GM12878 (cell line): ENCODE measurements around the gene PRDM16. TPM values are rescaled to one million over a fixed set of nuclear protein-coding genes. Genes with fewer than 3 reads are reported as not detected.

ENCODE experiments used
- ATAC-seq: fragments of 200-7000 bp; cut with Tn5 transposase; 3 replicates; pipeline ENCODE4 v1.9.1; 2020; ENCODE audit warnings: mild to moderate bottlenecking, moderate library complexity
- BruUV-seq: library from RNA; stranded (reverse); fragments of 400-500 nt; replicated peaks from 2 replicates; lab custom pipeline; 2021; lab: Mats Ljungman, UMichigan
- CTCF ChIA-PET: fragments of 300-600 bp; sonication (Branson Sonifier 250); formaldehyde crosslinking; extraction: SDS; loops from one replicate; lab custom pipeline; 2021; ENCODE audit warnings: inconsistent platforms; lab: Yijun Ruan, JAX
- POLR2A ChIA-PET: fragments of 350-600 bp; formaldehyde crosslinking; extraction: SDS; loops from one replicate; lab custom pipeline; 2021; ENCODE audit warnings: inconsistent platforms; lab: Charles Lee
- RAD21 ChIA-PET: fragments of 300-600 bp; sonication (Branson Sonifier 250); formaldehyde crosslinking; loops from one replicate; lab custom pipeline; 2023; ENCODE audit warnings: antibody characterized with exemption; ENCODE audit not compliant: unreplicated experiment; lab: Charles Lee
- SMC1A ChIA-PET: fragments of 300-600 bp; sonication (Branson Sonifier 250); formaldehyde crosslinking; loops from one replicate; lab custom pipeline; 2023; ENCODE audit not compliant: unreplicated experiment, uncharacterized antibody; lab: Charles Lee
- DNase-seq: peaks from one replicate; pipeline ENCODE4 v3.0.0-alpha.2; 2011; ENCODE audit warnings: low read depth, low spot score
- FAIRE-seq: peaks from 3 replicates; lab custom pipeline; 2011; peaks lifted over from hg19 to GRCh38; lab: Jason Lieb, UNC
- H2AFZ ChIP-seq: 2 replicates; pipeline ENCODE4 v1.6.0; 2011; ENCODE audit warnings: low read depth, low read length, control low read depth; ENCODE audit not compliant: control insufficient read depth
- H3K27ac ChIP-seq: 2 replicates; pipeline ENCODE4 v1.5.1; 2011; ENCODE audit warnings: control low read depth; ENCODE audit not compliant: control insufficient read depth, insufficient read depth
- H3K27me3 ChIP-seq, 2 experiments: replicated peaks in 1 of 2; 2 replicates each; pipeline versions ENCODE4 v1.6.0 to v1.6.1; 2011; ENCODE audit warnings: low read length in 1 of 2; ENCODE audit not compliant: control insufficient read depth in 2 of 2, insufficient read depth in 2 of 2
- H3K36me3 ChIP-seq, 2 experiments: 2 replicates each; pipeline ENCODE4 v1.5.1; 2011; ENCODE audit warnings: low read length in 1 of 2; ENCODE audit not compliant: control insufficient read depth in 2 of 2, insufficient read depth in 2 of 2
- H3K4me1 ChIP-seq: 2 replicates; pipeline ENCODE4 v1.6.1; 2011; ENCODE audit warnings: mild to moderate bottlenecking, low read length, moderate library complexity, mixed read lengths; ENCODE audit not compliant: control insufficient read depth, insufficient read depth
- H3K4me2 ChIP-seq: 2 replicates; pipeline ENCODE4 v1.6.0; 2011; ENCODE audit warnings: control low read depth; ENCODE audit not compliant: control insufficient read depth, insufficient read depth
- H3K4me3 ChIP-seq: fragments of 200-600 bp; sonication (generic); 2 replicates; pipeline ENCODE4 v1.5.1; 2016
- H3K79me2 ChIP-seq: 2 replicates; pipeline ENCODE4 v1.6.0; 2011; ENCODE audit warnings: low read length; ENCODE audit not compliant: control insufficient read depth, insufficient read depth
- H3K9ac ChIP-seq: 2 replicates; pipeline ENCODE4 v1.8.0; 2011; ENCODE audit warnings: low read length, control low read depth, mixed read lengths; ENCODE audit not compliant: control insufficient read depth, insufficient read depth
- H3K9me3 ChIP-seq: replicated peaks from 3 replicates; pipeline ENCODE4 v1.5.1; 2011; ENCODE audit warnings: mild to moderate bottlenecking, low read length; ENCODE audit not compliant: control insufficient read depth, insufficient read depth
- H4K20me1 ChIP-seq: 2 replicates; pipeline ENCODE4 v1.6.0; 2011; ENCODE audit not compliant: control insufficient read depth, insufficient read depth
- ATF3 ChIP-seq: IDR thresholded peaks from 2 replicates; pipeline ENCODE4 v1.6.1; 2011; ENCODE audit warnings: low read depth, mild to moderate bottlenecking, low read length, moderate library complexity, borderline replicate concordance; ENCODE audit errors: extremely low read depth
- IKZF1 ChIP-seq: fragments of 450-650 bp; conservative IDR thresholded peaks from 2 replicates; pipeline ENCODE4 v1.6.1; 2017; ENCODE audit warnings: antibody characterized with exemption, mild to moderate bottlenecking
- IKZF2 ChIP-seq, 2 experiments: fragments of 450-650 bp; IDR thresholded peaks; 2 replicates each; pipeline ENCODE4 v1.6.1; 2017; ENCODE audit warnings: mild to moderate bottlenecking in 2 of 2, moderate library complexity in 2 of 2
- KLF5 ChIP-seq: fragments of 450-650 bp; IDR thresholded peaks from 2 replicates; pipeline ENCODE4 v1.6.1; 2014; ENCODE audit warnings: mild to moderate bottlenecking; ENCODE audit not compliant: partially characterized antibody
- MLLT1 ChIP-seq: fragments of 450-650 bp; IDR thresholded peaks from 2 replicates; pipeline ENCODE4 v1.6.1; 2016; ENCODE audit warnings: mild to moderate bottlenecking
- NKRF ChIP-seq: fragments of 450-650 bp; conservative IDR thresholded peaks from 2 replicates; pipeline ENCODE4 v1.6.1; 2017; ENCODE audit warnings: mild to moderate bottlenecking, moderate library complexity
- PRDM15 ChIP-seq: fragments of 450-650 bp; formaldehyde crosslinking; IDR thresholded peaks from 2 replicates; pipeline ENCODE4 v1.4.0; 2020; ENCODE audit warnings: mild to moderate bottlenecking, moderate library complexity
- RAD51 ChIP-seq: fragments of 450-650 bp; IDR thresholded peaks from 2 replicates; pipeline ENCODE4 v1.6.1; 2016; ENCODE audit warnings: moderate library complexity, mild to moderate bottlenecking, inconsistent platforms
- SUPT20H ChIP-seq: IDR thresholded peaks from 2 replicates; pipeline ENCODE4 v1.6.1; 2011; ENCODE audit warnings: low read depth, mild to moderate bottlenecking, low read length, moderate library complexity, borderline replicate concordance; ENCODE audit not compliant: control insufficient read depth
- TCF12 ChIP-seq: IDR thresholded peaks from 2 replicates; pipeline ENCODE4 v1.6.1; 2011; ENCODE audit warnings: low read depth, mild to moderate bottlenecking, low read length
- ZNF24 ChIP-seq: fragments of 450-650 bp; IDR thresholded peaks from 2 replicates; pipeline ENCODE4 v1.6.1; 2017; ENCODE audit warnings: antibody characterized with exemption, mild to moderate bottlenecking
- WGBS: methylation state at CpG from one replicate; pipeline ENCODE4 v1.1.6; 2016; ENCODE audit warnings: low lambda C conversion rate; ENCODE audit not compliant: insufficient replicate concordance, insufficient coverage; ENCODE audit errors: missing lambda C conversion rate; 5-methylcytosine and 5-hydroxymethylcytosine counted together
- in situ Hi-C: fragments of 300-500 bp; cut with MboI; formaldehyde crosslinking; loops from 9 replicates; pipeline ENCODE4 v1.14.3; 2018; ENCODE audit warnings: mixed read lengths
- intact Hi-C: fragments of 100-400 bp; cut with micrococcal nuclease; formaldehyde crosslinking; loops from one replicate; pipeline ENCODE4 v1.14.2; 2022; ENCODE audit not compliant: unreplicated experiment
- polyA plus RNA-seq, 11 experiments: library from polyadenylated mRNA; depleted of rRNA in 4 of 11; unstranded in 6 of 11; stranded (reverse) in 5 of 11; fragments of >200 nt; fragmentation: Nextera tagmentation in 4 of 11; fragmentation: Illumina TruSeq in 1 of 11; extraction: Ambion mirVana in 4 of 11; extraction: Trizol in 1 of 11; gene quantifications; 1 replicate in 1 of 11; 2 replicates in 10 of 11; pipeline versions ENCODE4 v1.2.1 to v1.2.3, GENCODE V29; 2011 to 2016; ENCODE audit warnings: inconsistent platforms in 2 of 11, missing spikeins in 2 of 11, low read depth in 1 of 11
- total RNA-seq, 4 experiments: library from RNA; depleted of rRNA in 3 of 4; stranded (reverse); fragments of >200 nt in 3 of 4; fragmentation: Illumina TruSeq in 1 of 4; extraction: Trizol in 1 of 4; gene quantifications; 2 replicates each; pipeline versions ENCODE4 v1.2.1 to v1.2.3, GENCODE V29; 2013 to 2021
- TF ChIP-seq, protein P1 (sequence below): IDR thresholded peaks from 2 replicates; pipeline ENCODE4 v1.6.1; 2011; ENCODE audit warnings: borderline replicate concordance, low read depth, mild to moderate bottlenecking, moderate library complexity, low read length; ENCODE audit not compliant: insufficient read depth, poor library complexity, severe bottlenecking

Gene PRDM16
- total and polyA plus RNA-seq, 10 of the 15 experiments (the other 5 are each of a cell fraction or from before 2014, with no cell fraction given), result 0.03 TPM; not detected in 9

DNA sequence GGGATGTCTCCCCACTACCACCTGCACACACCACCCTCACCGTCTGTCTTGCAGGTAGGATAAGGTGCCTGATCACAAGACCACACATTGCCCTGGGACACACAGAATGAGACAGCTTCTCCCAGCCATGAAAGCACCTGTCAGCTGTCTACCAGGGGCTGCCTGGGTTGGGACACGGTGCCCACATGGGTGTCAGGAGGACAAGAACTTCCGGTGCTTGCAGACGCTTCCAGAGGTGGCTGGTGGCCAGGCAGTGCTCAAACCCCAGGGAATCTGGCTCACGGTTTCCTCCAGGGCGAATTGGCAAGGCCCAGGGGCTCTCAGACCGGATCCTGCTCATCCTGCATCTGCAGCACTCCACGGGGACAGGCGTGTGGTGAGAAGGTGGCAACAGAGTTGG, 202.9 kb downstream of the PRDM16 start (continued):
- TF ChIP-seq NKRF (no peak), KLF5 (no peak), IKZF1 (no peak)
- TF ChIP-seq, all 136 proteins: peak for 0

DNA sequence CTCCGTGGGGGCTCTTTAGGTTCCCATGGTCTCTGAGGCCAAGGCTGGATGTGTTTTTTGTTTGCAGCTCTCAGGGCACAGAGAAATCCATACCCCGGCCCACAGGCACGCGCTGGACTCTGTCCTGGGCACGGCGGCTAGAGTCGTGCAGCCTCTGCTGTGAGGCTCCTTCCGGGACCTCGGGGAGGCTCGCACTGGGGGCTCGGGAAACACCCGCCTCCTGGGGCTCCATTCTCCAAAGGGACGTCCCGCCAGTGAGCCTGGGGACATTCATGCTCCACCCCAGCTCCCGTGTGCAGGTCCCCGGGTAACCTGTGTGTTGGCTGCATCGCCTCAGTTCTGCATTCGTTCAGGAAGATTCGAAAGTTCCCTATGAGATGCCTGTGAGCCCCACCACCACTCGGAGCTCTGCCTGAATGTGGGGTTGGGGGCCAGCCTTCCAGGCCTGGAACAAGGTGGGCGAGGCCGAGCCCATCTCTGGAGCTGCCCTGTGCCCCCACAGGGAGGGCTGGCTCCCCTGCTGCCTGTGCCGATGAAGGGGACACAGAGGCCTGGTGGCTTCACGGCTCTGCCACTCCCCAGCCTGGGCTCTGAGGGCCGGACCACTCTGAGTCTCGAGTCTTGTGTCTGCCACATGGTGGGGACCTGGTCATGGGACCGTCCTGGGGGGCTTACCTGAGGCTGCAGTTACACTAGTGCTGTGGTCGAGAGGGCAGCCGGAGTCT, 203.5 kb downstream of the PRDM16 start:
- Histone ChIP-seq H3K4me2 (no peak overlapping the region), H3K4me1 (no peaks in the 10 kb centered on the region), H3K9ac (no peak overlapping the region), H3K36me3 (no peaks in the 10 kb centered on the region), H3K27me3 (no peaks in the 10 kb centered on the region), H3K79me2 (no peaks in the 10 kb centered on the region), H3K9me3 (no peaks in the 10 kb centered on the region; the same call in 2 of the 3 replicates), H2AFZ (no peak overlapping the region), H3K27ac (no peak overlapping the region), H3K4me3 (no peak overlapping the region), H4K20me1 (no peaks in the 10 kb centered on the region; the same call in 1 of the 2 replicates)
- CTCF ChIA-PET, result no interaction called here
- 32% methylated on average over 29 of the region's 29 CpGs for WGBS
- no peak for ATAC-seq
- in situ Hi-C loops, result no loop called here
- no peak for DNase-seq
- POLR2A ChIA-PET, result no interaction called here
- RAD21 ChIA-PET, result no interaction called here
- no peak for FAIRE-seq
- BruUV-seq, result no TSS peak
- SMC1A ChIA-PET, result no interaction called here
- intact Hi-C loops, result no loop called here
- no peak for TF ChIP-seq MLLT1
- no peak for TF ChIP-seq ATF3
- no peak for TF ChIP-seq SUPT20H
- TF ChIP-seq TCF12, result no peak
- TF ChIP-seq ZNF24, result no peak
- no peak for TF ChIP-seq IKZF2 (IDR thresholded peaks at IDR 0.05)
- TF ChIP-seq PRDM15 (CRISPR knock-in tag), result no peak
- TF ChIP-seq, protein P1, sequence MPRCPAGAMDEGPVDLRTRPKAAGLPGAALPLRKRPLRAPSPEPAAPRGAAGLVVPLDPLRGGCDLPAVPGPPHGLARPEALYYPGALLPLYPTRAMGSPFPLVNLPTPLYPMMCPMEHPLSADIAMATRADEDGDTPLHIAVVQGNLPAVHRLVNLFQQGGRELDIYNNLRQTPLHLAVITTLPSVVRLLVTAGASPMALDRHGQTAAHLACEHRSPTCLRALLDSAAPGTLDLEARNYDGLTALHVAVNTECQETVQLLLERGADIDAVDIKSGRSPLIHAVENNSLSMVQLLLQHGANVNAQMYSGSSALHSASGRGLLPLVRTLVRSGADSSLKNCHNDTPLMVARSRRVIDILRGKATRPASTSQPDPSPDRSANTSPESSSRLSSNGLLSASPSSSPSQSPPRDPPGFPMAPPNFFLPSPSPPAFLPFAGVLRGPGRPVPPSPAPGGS, result no peak
- TF ChIP-seq RAD51, result no peak
